GM12878 (cell line): Measurements from ENCODE around the gene POLA1. TPM values are rescaled to one million over a fixed set of nuclear protein-coding genes. Genes with fewer than 3 reads are reported as not detected.

Source experiments
- ATAC-seq: fragments of 200-7000 bp; cut with Tn5 transposase; 3 replicates; pipeline ENCODE4 v1.9.1; 2020; ENCODE audit warnings: mild to moderate bottlenecking, moderate library complexity
- BruUV-seq: library from RNA; stranded (reverse); fragments of 400-500 nt; replicated peaks from 2 replicates; lab custom pipeline; 2021; lab: Mats Ljungman, UMichigan
- CTCF ChIA-PET: fragments of 300-600 bp; sonication (Branson Sonifier 250); formaldehyde crosslinking; extraction: SDS; loops from one replicate; lab custom pipeline; 2021; ENCODE audit warnings: inconsistent platforms; lab: Yijun Ruan, JAX
- POLR2A ChIA-PET: fragments of 350-600 bp; formaldehyde crosslinking; extraction: SDS; loops from one replicate; lab custom pipeline; 2021; ENCODE audit warnings: inconsistent platforms; lab: Charles Lee
- RAD21 ChIA-PET: fragments of 300-600 bp; sonication (Branson Sonifier 250); formaldehyde crosslinking; loops from one replicate; lab custom pipeline; 2023; ENCODE audit warnings: antibody characterized with exemption; ENCODE audit not compliant: unreplicated experiment; lab: Charles Lee
- SMC1A ChIA-PET: fragments of 300-600 bp; sonication (Branson Sonifier 250); formaldehyde crosslinking; loops from one replicate; lab custom pipeline; 2023; ENCODE audit not compliant: unreplicated experiment, uncharacterized antibody; lab: Charles Lee
- DNase-seq: peaks from one replicate; pipeline ENCODE4 v3.0.0-alpha.2; 2011; ENCODE audit warnings: low read depth, low spot score
- FAIRE-seq: peaks from 3 replicates; lab custom pipeline; 2011; peaks lifted over from hg19 to GRCh38; lab: Jason Lieb, UNC
- H2AFZ ChIP-seq: 2 replicates; pipeline ENCODE4 v1.6.0; 2011; ENCODE audit warnings: low read depth, low read length, control low read depth; ENCODE audit not compliant: control insufficient read depth
- H3K27ac ChIP-seq: 2 replicates; pipeline ENCODE4 v1.5.1; 2011; ENCODE audit warnings: control low read depth; ENCODE audit not compliant: control insufficient read depth, insufficient read depth
- H3K27me3 ChIP-seq, 2 experiments: replicated peaks in 1 of 2; 2 replicates each; pipeline versions ENCODE4 v1.6.0 to v1.6.1; 2011; ENCODE audit warnings: low read length in 1 of 2; ENCODE audit not compliant: control insufficient read depth in 2 of 2, insufficient read depth in 2 of 2
- H3K36me3 ChIP-seq, 2 experiments: 2 replicates each; pipeline ENCODE4 v1.5.1; 2011; ENCODE audit warnings: low read length in 1 of 2; ENCODE audit not compliant: control insufficient read depth in 2 of 2, insufficient read depth in 2 of 2
- H3K4me1 ChIP-seq: 2 replicates; pipeline ENCODE4 v1.6.1; 2011; ENCODE audit warnings: mild to moderate bottlenecking, low read length, moderate library complexity, mixed read lengths; ENCODE audit not compliant: control insufficient read depth, insufficient read depth
- H3K4me2 ChIP-seq: 2 replicates; pipeline ENCODE4 v1.6.0; 2011; ENCODE audit warnings: control low read depth; ENCODE audit not compliant: control insufficient read depth, insufficient read depth
- H3K4me3 ChIP-seq: fragments of 200-600 bp; sonication (generic); 2 replicates; pipeline ENCODE4 v1.5.1; 2016
- H3K79me2 ChIP-seq: 2 replicates; pipeline ENCODE4 v1.6.0; 2011; ENCODE audit warnings: low read length; ENCODE audit not compliant: control insufficient read depth, insufficient read depth
- H3K9ac ChIP-seq: 2 replicates; pipeline ENCODE4 v1.8.0; 2011; ENCODE audit warnings: low read length, control low read depth, mixed read lengths; ENCODE audit not compliant: control insufficient read depth, insufficient read depth
- H3K9me3 ChIP-seq: replicated peaks from 3 replicates; pipeline ENCODE4 v1.5.1; 2011; ENCODE audit warnings: mild to moderate bottlenecking, low read length; ENCODE audit not compliant: control insufficient read depth, insufficient read depth
- H4K20me1 ChIP-seq: 2 replicates; pipeline ENCODE4 v1.6.0; 2011; ENCODE audit not compliant: control insufficient read depth, insufficient read depth
- CTCF ChIP-seq, 3 experiments: IDR thresholded peaks in 2 of 3; conservative IDR thresholded peaks in 1 of 3; 2 replicates each; pipeline ENCODE4 v1.5.1; 2011; ENCODE audit warnings: low read depth in 3 of 3, low read length in 3 of 3, mild to moderate bottlenecking in 3 of 3, control low read depth in 2 of 3, moderate library complexity in 2 of 3, inconsistent platforms in 1 of 3, mixed read lengths in 1 of 3; ENCODE audit not compliant: control insufficient read depth in 2 of 3, insufficient read depth in 1 of 3; ENCODE audit errors: extremely low read depth in 1 of 3
- RAD21 ChIP-seq: IDR thresholded peaks from 2 replicates; pipeline ENCODE4 v1.6.1; 2011; ENCODE audit warnings: mild to moderate bottlenecking, low read depth, low read length, moderate library complexity; ENCODE audit not compliant: insufficient read depth
- ZZZ3 ChIP-seq: IDR thresholded peaks from 2 replicates; pipeline ENCODE4 v1.6.1; 2011; ENCODE audit warnings: low read depth; ENCODE audit not compliant: control insufficient read depth, insufficient read length
- WGBS: methylation state at CpG from one replicate; pipeline ENCODE4 v1.1.6; 2016; ENCODE audit warnings: low lambda C conversion rate; ENCODE audit not compliant: insufficient replicate concordance, insufficient coverage; ENCODE audit errors: missing lambda C conversion rate; 5-methylcytosine and 5-hydroxymethylcytosine counted together
- in situ Hi-C: fragments of 300-500 bp; cut with MboI; formaldehyde crosslinking; loops from 9 replicates; pipeline ENCODE4 v1.14.3; 2018; ENCODE audit warnings: mixed read lengths
- intact Hi-C: fragments of 100-400 bp; cut with micrococcal nuclease; formaldehyde crosslinking; loops from one replicate; pipeline ENCODE4 v1.14.2; 2022; ENCODE audit not compliant: unreplicated experiment
- polyA plus RNA-seq, 11 experiments: library from polyadenylated mRNA; depleted of rRNA in 4 of 11; unstranded in 6 of 11; stranded (reverse) in 5 of 11; fragments of >200 nt; fragmentation: Nextera tagmentation in 4 of 11; fragmentation: Illumina TruSeq in 1 of 11; extraction: Ambion mirVana in 4 of 11; extraction: Trizol in 1 of 11; gene quantifications; 1 replicate in 1 of 11; 2 replicates in 10 of 11; pipeline versions ENCODE4 v1.2.1 to v1.2.3, GENCODE V29; 2011 to 2016; ENCODE audit warnings: inconsistent platforms in 2 of 11, missing spikeins in 2 of 11, low read depth in 1 of 11
- total RNA-seq, 4 experiments: library from RNA; depleted of rRNA in 3 of 4; stranded (reverse); fragments of >200 nt in 3 of 4; fragmentation: Illumina TruSeq in 1 of 4; extraction: Trizol in 1 of 4; gene quantifications; 2 replicates each; pipeline versions ENCODE4 v1.2.1 to v1.2.3, GENCODE V29; 2013 to 2021

The POLA1 gene
- total and polyA plus RNA-seq, 10 of the 15 experiments (the other 5 are each of a cell fraction or from before 2014, with no cell fraction given), result 6.5 to 34.7 (median 24.8) TPM

GRCh38 chrX:25022499-25023325 is 329.0 kb downstream of the POLA1 start:
- Histone ChIP-seq H3K27me3 (peaks cover 2 to 13% of the 10 kb centered on the region in 2 experiments), H3K36me3 (no peaks in the 10 kb centered on the region), H2AFZ (no peak overlapping the region), H3K4me1 (no peaks in the 10 kb centered on the region), H3K9me3 (no peaks in the 10 kb centered on the region), H4K20me1 (no peaks in the 10 kb centered on the region), H3K27ac (no peak overlapping the region), H3K9ac (no peak overlapping the region), H3K79me2 (no peaks in the 10 kb centered on the region), H3K4me3 (no peak overlapping the region), H3K4me2 (no peak overlapping the region)
- intact Hi-C loops, result loop anchor here (2.0 to 5.0 kb wide), 2 partner anchors 120 to 184 kb away; no protein-coding TSS in a partner anchor
- DNase-seq, result no peak
- POLR2A ChIA-PET, result interaction anchor here (0.7 to 1.1 kb wide), 2 partner anchors 8 to 175 kb away, joined by 3 to 7 read pairs; no protein-coding TSS in a partner anchor
- RAD21 ChIA-PET, result interaction anchor here (0.7 kb wide), 1 partner anchor 182 kb away, joined by 3 read pairs; no protein-coding TSS in a partner anchor
- FAIRE-seq, result no peak
- ATAC-seq, result no peak
- in situ Hi-C loops, result no loop called here
- WGBS, result 52% methylated on average over 53 of the region's 59 CpGs
- CTCF ChIA-PET, result interaction anchor here (0.6 to 4.5 kb wide), 3 partner anchors 12 to 270 kb away, joined by 4 to 29 read pairs (median 10); no protein-coding TSS in a partner anchor
- TF ChIP-seq ZZZ3 (no peak), CTCF (IDR thresholded peaks at IDR 0.05 in 2 of 3, conservative IDR thresholded peaks at IDR 0.05 in 1 of 3; ENCODE audit: control insufficient read depth in 2 of 3, extremely low read depth in 1 of 3, insufficient read depth in 1 of 3, low read depth in 3 of 3, low read length in 3 of 3) (0 out of 6 replicates have a peak, but pooled peaks have one; percentile 9 to 19 (median 11)), RAD21 (0 out of 2 replicates have a peak, but pooled peaks have one; percentile 5)
- BruUV-seq, result no TSS peak
- SMC1A ChIA-PET, result no interaction called here
